CD4-positive, alpha-beta T cell treated with Interleukin-17A for 1 hour (primary cell): ENCODE data around the gene NDUFA11.
A peak's percentile ranks its signal among the peaks of the same experiment; 100 is the strongest.

Experiments used
- DNase-seq: peaks from one replicate; pipeline ENCODE4 v3.0.0-alpha.2; 2020

Gene NDUFA11

DNA sequence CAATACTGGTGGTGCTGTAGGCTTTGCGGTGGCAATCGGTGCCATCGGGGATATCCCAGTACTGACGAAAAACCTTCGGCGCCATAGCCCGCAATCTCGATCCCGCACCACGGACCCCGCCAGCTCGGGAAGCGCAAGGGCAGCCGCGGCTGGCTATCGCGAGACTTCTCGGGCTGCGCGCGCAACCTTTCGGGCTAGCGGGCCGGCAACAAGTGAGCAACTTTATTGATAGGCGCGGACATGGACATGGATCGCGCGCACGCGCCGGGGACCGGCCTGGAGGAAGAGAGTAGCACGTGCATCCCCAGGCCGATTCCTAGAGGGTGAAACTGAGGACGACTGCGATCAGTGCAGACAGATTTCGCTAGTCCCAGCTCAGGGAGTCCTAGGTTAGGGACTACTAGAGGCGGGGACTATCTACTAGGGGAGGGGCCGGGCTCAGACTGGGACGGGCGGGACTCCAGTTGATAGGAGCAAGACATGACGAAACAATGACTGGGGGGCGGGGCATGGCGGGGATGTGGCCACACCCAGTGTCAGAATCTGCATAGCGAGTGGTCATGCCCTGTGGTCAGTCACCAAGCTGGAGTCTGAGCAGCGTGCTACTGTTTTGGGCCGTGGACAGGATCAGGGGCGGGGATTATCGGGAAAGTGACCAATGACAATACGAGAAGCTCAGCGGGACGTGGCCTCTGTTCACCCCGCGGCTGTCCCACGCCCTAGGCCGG is at the start of gene NDUFA11:
NDUFA11 (minus strand) TSS at position 167 of the 728 bp plus-strand sequence; CDS start at position 85, 82 bp downstream.
- DNase-seq: peak; percentile 97

DNA sequence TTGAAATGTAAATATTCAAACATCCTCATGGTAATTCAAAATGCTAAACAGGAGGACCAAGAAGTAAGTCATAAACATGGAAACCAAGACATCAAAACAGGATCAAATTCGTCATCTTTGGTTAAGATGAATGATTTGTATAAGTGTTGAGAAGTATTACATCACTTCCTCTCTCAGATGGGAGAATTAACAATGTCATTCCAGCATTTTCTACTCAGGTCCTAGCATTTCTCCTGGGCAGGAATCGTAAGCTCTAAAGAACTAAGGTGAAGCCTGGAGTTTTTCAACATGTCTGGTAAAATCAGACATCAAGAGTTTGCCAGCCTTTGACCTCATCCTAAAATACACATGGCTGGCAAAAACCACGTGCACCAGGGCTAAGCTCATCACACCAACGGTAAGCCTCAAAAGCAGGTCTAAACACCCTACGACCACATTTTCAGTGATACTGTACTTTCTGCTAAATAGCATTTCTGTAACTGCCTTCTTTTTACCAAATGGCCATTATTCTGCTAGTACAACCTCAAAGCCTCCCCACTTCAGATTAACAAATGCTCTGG is 49.5 kb upstream of the NDUFA11 start:
- DNase-seq: peak; percentile 23

DNA sequence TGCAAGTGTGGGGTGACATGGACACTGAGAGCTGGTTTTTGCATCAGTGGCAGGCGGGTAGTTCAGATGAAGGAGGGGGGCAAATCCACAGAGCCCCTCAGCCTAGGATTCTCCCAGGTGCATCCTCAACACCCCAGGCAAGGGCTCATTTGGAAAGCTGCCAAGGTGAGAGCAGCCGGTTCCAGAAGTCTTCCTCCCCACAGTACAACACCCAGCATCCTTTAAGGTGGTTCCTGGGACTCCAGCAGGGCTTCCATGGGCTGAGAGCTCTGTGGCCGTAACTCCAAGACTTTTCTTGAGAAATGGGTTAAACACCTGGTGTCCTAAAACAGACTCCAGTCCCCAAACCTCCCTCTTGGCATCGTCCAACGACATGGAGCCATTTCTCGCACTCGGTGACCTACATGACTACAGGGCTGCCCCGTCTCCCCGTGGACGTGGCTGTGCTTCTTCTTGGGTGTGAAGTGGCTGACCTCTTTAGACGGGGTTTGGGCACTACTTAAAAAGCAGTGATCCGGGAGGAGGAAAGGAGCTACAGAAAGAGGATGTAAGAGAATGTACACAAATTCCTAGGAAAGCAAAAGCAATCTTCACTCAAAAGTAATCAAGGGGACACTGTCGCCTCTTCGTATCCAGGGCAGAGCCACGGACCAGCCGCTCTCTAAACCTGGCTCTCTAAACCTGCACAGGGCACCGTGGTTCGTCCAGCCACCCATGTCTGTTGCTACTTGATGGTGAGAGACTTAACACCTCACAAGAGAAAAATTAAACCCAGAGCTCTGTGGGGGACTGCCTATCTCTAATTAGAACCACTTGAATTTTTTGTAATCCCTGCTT is 48.8 kb upstream of the NDUFA11 start:
- DNase-seq: no peak

DNA sequence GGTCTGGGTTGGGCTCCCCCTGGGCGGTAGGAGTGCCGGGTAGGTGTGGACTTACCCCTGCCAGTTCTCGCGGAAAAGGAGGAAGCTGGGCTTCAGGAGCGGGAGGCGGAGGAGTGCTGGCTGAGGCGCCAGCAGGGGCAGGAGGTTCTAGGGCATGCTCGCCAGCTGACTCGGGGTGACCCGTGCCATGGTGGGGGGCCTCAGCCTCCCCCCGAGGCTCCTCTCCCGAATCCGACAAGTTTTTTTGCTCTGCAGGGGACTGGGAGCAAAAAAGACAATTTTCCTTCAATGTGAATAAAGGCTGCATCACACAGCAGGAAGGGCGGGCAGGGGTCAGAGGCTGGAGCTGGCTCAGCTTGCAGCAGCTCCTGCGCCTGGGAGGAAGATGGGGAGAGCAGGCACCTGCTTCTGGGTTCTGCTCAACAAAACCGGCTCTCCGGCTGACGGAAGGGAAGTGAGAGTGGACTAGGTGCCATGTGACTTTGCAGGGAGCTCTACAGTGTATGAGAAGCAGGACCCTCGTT is 47.8 kb upstream of the NDUFA11 start:
- no peak for DNase-seq

DNA sequence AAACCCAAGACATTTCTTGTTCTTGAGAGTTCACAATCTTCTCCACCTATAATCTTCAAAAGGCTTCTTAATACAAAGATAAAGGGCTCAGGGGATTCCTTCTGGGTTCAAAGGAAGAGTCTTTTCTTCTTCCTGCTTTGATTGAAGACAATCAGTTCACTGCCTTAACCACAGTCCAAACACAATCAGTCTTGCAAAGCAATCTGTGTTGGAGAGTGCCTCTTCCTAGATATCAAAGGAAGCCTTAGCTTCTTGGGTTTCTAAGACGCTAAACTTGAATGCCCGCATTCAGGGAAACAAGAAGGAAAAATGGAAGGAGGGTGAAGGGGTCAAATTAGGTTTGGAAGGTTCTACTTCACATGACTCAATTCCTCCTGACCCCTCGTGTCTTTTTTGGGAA is 47.2 kb upstream of the NDUFA11 start:
- DNase-seq: peak; percentile 24

DNA sequence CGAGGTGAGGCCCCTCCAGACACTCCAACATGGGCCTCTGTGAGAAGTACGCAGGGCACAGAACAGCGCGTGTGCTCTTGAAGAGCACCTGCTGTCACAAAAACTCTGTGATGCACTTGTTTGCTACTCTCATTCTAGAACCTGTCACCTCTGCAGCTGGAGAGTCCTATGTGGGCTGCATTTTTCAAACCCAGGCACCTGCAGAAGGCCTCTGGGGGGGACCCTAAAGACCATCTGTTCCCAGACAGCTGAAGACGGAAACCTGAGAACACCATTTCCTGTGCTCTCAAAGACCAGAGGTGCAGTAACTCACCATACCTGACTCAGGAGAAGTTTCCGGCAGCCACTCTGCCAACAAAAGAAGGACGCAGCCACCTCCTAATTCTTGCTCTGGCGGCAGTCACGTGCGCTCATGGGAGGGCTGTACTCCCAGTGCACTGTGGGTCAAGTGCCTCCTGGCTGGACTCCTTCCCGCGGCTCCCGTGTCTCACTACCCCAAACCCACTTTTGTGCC is 46.3 kb upstream of the NDUFA11 start:
- DNase-seq: peak; percentile 46

DNA sequence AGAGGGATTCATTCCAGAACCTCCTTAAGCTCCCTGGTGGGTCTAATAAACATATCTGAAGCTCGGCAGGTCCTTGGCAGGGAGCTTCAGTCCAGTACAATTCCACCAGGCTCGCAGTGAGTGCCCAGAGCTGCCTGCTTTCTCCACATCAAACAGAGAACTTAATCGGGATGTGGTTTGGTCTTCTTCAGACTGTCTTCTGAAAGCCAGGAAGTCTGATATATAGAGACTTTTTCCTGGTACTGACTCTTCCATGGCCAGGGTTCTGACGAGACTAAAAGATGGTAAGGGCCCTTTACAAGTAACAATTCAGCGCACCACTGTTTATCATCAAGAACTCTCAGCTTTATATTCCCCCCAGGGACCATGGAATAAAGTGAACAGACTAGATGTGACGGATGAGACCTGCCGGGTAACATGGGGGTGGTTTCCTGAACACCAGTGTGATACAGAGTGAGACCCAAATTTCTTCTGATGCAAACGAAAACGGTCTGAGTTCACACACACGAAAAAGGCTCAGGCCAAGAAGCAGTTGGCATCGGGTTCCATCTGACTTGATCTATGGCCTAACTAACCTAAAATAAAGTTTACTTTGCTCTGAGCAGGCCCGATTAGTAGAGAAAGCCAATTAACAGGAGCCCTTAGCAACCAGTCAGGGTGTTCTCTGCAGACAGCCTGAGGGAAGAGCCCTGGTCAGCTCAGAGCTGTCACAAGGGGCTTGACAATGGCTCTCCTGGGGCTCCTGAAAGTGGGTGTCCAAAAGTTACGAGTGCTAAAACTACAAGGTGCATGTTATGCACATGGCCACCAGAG is 45.4 kb upstream of the NDUFA11 start:
- DNase-seq: peak; percentile 27

DNA sequence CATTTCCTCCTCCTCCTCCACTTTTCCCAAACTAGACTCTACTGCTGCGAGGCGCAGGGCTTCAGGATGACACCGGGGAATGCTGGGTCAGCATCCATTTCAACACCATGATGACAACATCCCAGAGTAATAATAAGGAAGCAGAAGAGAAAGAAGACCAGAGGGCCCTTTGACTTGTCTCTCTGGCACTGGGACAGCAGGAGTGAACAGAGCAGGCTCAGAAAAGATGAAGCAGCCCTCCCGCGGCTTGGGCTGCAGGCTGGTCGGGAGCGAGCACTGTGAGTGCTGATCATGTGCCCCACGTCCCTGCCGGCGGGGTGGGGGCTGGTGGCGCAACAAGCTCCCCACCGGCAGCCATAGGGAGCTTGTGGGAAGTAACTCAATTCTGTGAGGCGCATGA is 43.8 kb upstream of the NDUFA11 start:
- DNase-seq: no peak

DNA sequence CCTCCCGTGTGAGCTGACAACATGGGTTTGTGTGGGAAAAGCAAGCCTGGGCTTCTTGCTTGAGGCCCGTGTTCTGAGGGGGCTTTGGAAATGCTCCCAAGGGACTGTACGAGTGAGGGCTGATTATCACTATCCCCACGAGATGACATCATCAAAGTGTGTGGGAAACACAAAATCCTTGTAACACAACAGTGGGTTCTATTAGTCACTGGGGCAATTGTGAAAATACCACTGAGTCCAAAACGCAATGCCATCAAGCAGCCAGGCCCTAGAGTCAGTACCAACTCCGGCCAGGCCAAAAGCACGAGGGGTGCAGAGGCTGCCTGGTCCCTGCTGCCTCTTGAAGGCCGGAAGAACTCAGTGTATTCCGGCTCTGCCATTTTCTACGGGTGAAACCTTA is 40.0 kb upstream of the NDUFA11 start:
- DNase-seq: no peak

DNA sequence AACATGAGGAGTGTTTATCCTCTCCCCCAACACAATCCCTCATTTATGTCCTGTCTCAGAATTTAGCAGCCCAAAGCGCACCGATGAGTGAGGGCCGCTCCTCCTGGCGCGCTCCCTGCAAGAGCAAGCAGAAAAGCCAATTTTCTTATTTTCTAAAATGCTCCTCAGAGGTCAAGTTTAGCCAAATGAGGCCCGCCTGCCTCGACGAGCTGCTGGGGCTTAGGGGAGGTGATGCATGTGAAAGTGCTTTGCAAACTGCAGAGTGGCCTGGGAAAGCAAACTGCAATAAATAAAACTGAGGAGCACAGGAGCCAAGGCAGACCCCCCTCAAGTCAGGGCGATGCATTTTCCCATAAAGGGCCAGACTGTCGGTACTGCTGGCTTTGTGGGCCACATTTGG is 39.5 kb upstream of the NDUFA11 start:
- no peak for DNase-seq

DNA sequence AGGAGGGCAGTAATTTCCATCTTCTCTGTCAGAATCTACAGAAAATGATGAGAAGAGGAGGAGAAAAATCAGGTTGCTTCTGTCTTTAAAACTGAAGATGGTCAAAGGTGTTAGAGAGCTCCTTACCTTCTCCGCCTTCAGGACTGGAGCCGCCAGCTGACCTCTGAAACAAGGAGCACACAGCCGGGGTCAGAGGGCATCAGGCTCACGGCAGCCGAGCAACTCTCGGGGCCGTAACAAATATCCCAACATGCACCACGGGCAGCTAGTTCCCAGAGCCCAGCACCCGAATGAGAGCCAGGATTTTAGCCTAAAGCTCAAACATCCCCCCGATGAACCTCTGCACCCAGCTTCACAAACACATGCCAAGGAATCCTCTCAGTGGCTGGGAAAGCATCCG is 38.1 kb upstream of the NDUFA11 start:
- DNase-seq: no peak

DNA sequence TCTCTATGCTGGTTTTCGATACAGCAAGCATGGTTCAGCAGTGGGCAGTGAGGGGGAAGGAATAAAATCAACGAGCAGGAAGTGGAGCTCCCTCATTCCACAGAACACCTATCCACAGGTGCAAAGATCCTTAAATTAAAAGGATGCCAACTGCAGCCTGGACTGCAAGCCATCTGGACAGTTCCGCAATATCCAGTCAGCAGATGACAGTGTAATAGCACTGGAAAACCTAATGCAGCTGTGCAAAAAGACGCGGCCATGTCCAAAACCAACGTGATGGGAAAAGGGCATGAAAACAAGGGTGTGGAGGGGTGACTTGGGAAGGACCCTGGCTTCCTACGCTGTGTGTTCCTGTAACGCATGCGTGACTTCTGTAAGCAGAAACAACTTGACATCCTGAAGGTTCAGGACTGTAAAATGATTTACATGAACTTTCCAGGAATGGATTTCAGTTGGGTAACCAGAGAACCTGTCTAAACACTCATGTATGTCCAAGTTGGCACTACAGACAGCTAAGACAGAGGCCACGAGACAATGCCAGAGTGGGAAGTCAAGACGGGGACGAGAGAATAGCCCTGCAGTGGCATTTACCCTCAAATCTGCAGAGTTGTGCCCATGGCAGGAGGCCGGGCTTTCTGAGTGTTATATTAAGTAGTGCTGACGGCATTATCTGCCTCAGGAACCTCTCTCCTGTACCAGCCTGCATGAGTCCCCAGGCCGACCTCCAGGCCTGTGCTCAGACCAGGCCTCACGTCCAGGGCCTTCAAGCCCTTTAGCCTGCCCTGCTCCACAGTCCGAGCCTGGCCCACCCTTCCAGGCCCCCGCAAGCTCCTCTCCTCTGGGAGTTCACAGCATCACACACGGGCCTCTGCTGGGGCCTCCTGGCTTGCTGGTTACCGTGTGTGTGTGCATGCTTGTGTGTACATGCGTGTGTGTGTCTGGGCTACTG is 36.9 kb upstream of the NDUFA11 start:
- no peak for DNase-seq

DNA sequence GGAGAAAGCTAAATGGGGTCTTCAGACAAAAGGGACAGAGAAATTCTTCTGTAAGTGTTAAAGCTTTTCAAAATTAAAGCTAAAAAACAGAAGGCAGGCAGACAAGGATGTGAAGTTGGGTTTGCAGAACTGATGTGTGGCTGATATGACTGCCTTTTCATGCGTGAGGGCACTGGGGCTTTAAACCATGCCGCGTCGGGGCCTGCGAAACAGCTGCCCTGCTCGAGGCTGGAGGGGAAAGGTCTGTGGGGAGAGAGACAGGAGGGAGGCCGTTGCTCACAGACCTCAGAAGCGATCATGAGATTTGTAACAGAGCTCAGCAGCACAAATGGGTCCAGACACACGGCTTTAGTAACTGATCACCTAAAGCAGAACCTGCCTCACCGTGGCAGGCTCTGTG is 34.0 kb upstream of the NDUFA11 start:
- no peak for DNase-seq

DNA sequence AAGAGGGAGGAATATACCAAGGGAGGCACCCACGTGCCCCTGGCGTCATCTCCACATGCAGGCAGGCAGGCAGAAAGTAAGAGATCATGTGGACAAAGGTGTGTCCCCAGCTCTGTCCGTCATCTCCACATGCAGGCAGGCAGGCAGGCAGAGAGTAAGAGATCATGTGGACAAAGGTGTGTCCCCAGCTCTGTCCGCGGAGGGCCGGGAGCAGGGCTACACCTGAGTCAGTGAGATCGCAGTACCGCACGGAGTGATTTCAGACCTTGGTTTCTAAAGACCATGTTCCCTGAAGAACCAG is 32.7 kb upstream of the NDUFA11 start:
- no peak for DNase-seq

DNA sequence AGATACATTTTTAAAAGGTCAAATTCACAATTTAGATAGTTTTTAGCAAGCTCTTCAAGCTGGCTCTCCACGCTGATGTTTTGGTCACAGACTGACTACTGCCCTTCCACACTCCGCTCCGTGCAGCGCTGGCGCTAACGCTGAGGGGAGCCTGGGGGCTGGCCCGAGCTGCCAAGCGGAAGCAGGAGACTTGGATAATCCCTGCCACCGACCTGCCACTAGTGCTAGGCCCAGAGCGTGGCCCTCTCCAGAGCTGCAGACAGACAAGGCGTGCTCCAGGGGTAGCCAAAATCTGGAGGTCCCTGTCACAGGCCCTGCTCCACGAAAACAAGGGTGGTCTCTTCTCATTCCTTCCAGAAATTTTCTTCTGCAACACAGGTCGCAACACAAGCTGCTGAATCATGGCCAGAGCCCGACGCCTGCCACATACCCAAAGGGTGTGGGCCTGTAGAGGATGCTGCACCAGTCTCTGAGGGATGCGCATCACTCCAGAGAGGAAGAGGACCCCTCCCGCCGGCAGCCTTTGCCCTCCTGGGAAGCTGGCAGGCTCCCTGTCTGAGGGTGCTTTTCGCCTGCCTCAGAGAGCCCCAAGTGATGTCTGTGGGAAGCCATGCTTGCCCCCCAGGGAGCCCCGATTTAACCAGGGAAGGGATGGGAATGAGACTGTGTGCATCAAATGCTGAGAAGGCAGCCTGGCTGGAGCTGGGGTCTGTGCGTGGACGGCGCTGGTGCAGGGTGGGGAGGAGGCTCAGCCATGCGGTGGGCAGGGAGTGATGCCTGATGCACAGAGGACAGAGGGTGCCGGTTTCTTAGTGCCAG is 32.1 kb upstream of the NDUFA11 start:
- DNase-seq: no peak

DNA sequence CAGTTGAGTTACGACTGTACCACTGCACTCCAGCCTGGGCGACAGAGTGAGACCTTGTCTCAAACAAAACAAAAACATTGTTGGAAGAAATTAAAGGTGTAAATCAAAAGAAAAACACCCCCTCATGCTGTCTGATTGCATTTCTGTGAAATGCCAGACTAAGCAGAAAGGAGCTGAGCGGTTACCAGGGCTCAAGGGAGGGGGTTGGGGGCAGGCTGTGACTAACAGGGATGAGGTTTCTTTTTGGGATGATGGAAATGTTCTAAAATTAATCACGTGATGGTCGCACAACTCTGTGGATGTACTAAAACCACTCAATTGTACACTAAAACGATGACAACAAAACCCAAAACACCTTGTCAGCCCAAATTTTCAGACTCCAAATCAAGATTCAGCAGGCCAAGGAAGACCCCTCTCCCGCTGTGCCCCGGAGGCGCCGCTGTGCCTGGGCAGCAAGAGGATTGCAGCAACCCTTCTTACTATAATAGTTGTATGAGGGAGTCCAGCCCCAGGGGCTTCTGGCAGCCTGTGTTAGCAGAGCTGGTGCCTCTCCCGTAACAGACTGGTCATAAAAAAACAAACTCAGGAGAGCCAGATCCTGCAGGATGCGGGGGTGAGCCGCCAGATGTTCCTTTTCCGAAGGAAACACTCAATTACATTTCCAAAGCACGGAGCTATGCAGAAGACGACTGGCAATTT is 31.3 kb upstream of the NDUFA11 start:
- DNase-seq: no peak

DNA sequence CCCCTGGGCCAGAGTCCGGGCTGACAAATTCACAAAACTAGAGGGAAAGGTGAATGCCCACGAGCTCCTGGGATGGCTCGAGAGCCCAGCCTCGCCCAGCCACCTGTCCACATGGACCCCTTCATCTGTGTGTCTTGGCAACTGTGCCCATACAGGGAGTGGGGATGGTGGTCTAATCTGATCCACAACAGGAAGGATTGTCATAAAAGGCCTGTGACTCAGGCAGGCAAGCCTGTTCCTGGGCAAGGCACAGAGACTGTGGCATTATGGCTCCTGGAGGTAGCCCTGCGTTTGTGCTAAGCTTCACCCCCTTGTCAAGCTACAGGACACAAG is 30.4 kb upstream of the NDUFA11 start:
- DNase-seq: no peak

DNA sequence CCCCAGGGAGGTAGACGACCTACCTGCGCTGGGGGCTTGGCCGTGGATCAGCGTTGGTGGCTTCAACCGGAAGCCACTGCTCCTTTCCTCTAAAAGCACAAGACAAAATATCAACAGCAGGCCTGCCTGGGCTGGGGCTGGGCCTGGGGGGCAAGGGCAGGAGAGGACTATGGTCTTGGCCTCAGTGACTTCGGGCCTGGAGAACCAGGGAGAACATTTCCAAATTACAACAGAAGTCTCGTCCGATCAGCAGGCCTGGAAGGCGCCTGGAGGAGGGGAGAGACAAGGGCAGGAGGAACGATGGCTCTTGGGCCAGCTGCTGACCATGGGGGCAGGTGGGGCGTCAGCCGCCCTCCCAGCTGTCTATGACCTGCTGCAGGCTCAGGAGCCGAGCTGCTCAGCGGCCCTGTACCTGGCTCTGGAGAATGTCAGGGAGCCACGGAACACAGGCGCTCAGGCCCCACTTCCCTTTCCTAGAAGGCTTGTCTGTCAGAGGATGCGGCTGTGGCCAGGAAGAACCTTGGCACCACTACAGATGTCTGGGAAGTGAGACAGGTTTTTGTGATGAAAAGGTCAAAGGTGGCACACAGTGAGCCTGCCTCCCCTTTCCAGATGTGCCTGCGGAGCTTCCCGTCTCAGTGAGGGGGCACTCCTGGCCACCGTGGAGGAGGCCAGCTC is 29.9 kb upstream of the NDUFA11 start:
- no peak for DNase-seq

DNA sequence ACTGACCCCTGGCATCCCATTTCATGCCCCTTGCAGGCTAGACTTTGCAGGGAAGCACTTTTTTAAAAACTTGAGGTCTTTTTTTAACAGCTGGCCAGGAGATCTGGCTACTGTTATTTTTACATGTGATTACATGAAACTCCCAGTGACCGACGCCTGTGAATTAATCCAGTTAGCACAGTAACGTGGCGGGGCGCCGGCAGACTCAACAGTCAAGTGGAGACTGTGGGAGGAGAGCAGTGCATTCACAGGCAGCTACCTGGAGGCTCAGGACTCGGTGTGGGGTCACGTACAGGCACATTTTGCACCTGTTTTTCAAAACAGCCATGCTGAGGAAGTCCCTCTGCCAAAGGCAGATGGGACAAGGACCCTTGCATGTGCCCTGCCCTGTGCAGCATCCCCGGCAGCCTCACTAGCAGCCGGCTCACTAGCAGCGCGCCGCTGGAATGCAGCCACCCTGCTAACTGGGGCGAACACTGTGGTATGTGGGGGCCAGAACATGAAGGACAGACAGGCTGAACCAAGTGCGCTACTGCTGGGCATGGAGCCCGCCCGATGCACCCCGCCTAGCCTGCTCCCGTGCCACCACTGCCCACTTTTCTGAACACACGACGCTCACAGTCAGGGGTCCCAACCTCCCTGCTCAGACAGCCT is 29.1 kb upstream of the NDUFA11 start:
- no peak for DNase-seq
